Right atrium auricular region (tissue), 2 donors: ENCODE results near the gene MAT2B. TPM values are rescaled to one million over a fixed set of nuclear protein-coding genes. Genes with fewer than 3 reads are reported as not detected.

Source experiments
- DNase-seq: peaks from one replicate; pipeline ENCODE4 v3.0.0-alpha.2; 2019; ENCODE audit warnings: low spot score
- H3K27ac ChIP-seq, 2 donors: fragments of 200-600 bp; sonication (generic); 1 replicate in 1 of 2; 2 replicates in 1 of 2; pipeline ENCODE4 v1.5.1; 2016 to 2019
- H3K27me3 ChIP-seq, 2 donors: fragments of 200-600 bp; sonication (generic); one replicate each; pipeline versions ENCODE4 v1.5.1 to v1.6.0; 2017 to 2019
- H3K36me3 ChIP-seq: fragments of 200-600 bp; sonication (generic); one replicate; pipeline ENCODE4 v1.5.1; 2016
- H3K4me1 ChIP-seq, 2 donors: fragments of 200-600 bp; sonication (generic); one replicate each; pipeline versions ENCODE4 v1.5.1 to v1.6.0; 2017 to 2019
- H3K4me3 ChIP-seq, 2 donors: fragments of 200-600 bp; sonication (generic); 1 replicate in 1 of 2; 2 replicates in 1 of 2; pipeline ENCODE4 v1.5.1; 2017 to 2019; ENCODE audit warnings: mild to moderate bottlenecking in 1 of 2, moderate library complexity in 1 of 2
- H3K9me3 ChIP-seq, 2 donors: fragments of 200-600 bp; sonication (generic); one replicate each; pipeline ENCODE4 v1.5.1; 2019
- total RNA-seq, 2 donors: library from RNA; depleted of rRNA; stranded (reverse); fragments of >200 nt; gene quantifications; one replicate each; pipeline ENCODE4 v1.1.0, GENCODE V29; 2016
- TF ChIP-seq, protein P1 (sequence below), 2 donors: fragments of 200-600 bp; sonication (generic); IDR thresholded peaks; one replicate each; pipeline ENCODE4 v1.5.1; 2019; ENCODE audit warnings: antibody characterized with exemption in 2 of 2

Gene MAT2B
- total RNA-seq, 2 donors from 2014 or later: 47.6 to 84.7 TPM

DNA sequence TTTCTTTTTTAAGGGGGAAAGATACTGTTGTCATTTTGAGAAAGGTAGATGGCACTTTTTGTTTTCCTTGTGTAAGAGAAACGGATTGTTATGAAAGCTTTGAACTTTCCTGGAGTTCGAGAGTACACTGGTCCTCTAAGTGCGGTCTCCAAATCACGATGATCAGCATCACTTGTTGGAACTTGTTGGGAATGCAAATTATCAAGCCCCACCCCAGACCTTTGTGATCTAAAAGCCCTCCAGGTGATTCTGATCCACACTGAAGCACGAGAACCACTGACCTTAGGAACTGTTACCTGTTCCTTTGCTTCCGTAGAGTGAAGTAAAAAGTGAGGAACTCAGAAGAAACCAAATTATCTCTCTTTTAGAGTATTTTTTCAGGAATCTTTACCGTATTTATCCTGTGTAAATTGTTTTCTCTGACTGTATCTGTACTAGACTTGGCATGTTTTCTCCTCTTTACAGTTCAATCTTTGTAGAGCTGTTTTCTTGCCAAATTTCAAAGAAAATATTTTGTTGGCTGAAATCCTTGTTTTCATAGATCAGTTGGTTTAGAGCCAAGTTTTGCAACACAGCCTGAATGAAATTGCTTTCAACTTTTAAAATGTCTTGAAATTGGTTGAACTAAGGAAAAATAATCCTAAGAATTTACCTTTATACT is 4.0 kb downstream of the MAT2B start:
- Histone ChIP-seq H3K36me3 (peaks cover 24% of the 10 kb centered on the region), H3K4me3 (peak overlapping the region; percentile 13 to 34), H3K27me3 (no peaks in the 10 kb centered on the region), H3K4me1 (peaks cover 0 to 52% of the 10 kb centered on the region in 2 donors), H3K9me3 (no peaks in the 10 kb centered on the region), H3K27ac (peak overlapping the region; percentile 93 to 99)
- TF ChIP-seq, protein P1, sequence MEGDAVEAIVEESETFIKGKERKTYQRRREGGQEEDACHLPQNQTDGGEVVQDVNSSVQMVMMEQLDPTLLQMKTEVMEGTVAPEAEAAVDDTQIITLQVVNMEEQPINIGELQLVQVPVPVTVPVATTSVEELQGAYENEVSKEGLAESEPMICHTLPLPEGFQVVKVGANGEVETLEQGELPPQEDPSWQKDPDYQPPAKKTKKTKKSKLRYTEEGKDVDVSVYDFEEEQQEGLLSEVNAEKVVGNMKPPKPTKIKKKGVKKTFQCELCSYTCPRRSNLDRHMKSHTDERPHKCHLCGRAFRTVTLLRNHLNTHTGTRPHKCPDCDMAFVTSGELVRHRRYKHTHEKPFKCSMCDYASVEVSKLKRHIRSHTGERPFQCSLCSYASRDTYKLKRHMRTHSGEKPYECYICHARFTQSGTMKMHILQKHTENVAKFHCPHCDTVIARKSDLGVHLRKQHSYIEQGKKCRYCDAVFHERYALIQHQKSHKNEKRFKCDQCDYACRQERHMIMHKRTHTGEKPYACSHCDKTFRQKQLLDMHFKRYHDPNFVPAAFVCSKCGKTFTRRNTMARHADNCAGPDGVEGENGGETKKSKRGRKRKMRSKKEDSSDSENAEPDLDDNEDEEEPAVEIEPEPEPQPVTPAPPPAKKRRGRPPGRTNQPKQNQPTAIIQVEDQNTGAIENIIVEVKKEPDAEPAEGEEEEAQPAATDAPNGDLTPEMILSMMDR (IDR thresholded peaks at IDR 0.05): no peak
- DNase-seq: no peak

DNA sequence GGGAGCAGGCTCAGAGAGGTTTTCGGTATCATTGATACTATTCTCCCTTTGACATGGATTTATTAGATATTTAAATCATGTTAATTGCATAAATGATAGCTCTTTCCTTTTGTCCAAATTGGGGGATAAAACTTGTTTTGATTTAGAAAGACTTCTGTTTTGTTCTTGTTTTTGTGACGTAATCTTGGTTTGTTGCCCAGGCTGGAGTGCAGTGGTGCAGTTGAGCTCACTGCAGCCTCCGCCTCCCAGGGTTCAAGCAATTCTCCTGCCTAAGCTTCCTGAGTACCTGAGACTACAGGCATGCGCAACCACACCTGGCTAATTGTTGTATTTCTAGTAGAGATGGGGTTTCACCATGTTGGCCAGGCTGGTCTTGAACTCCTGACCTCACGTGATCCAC is 7.1 kb downstream of the MAT2B start:
- TF ChIP-seq, protein P1 (IDR thresholded peaks at IDR 0.05): no peak
- DNase-seq: no peak
- peaks cover 54% of the 10 kb centered on the region for H3K36me3 ChIP-seq
- H3K9me3 ChIP-seq: no peaks in the 10 kb centered on the region
- no peak overlapping the region for H3K4me3 ChIP-seq
- H3K27me3 ChIP-seq: no peaks in the 10 kb centered on the region
- H3K27ac ChIP-seq: peak overlapping the region; percentile 23 to 27
- peaks cover 0 to 40% of the 10 kb centered on the region in 2 donors for H3K4me1 ChIP-seq

DNA sequence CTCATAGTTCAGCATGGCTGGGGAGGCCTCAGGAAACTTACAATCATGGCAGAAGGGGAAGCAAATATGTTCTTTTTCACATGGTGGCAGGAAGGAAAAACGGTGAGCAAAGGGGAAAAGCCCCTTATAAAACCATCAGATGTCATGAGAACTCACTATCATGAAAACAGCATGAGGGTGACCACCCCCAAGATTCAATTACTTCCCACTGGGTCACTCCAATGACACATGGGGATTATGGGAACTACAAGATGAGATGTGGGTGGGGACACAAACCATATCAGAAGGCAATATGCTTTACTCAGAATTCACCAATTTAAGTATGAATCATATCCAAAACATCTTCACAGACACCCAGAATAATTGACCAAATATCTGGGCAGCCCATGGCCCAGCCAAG is 19.7 kb downstream of the MAT2B start:
- TF ChIP-seq, protein P1 (IDR thresholded peaks at IDR 0.05): no peak
- Histone ChIP-seq H3K4me3 (no peak overlapping the region), H3K9me3 (no peaks in the 10 kb centered on the region), H3K36me3 (no peaks in the 10 kb centered on the region), H3K4me1 (no peaks in the 10 kb centered on the region), H3K27me3 (no peaks in the 10 kb centered on the region), H3K27ac (no peak overlapping the region)
- no peak for DNase-seq

DNA sequence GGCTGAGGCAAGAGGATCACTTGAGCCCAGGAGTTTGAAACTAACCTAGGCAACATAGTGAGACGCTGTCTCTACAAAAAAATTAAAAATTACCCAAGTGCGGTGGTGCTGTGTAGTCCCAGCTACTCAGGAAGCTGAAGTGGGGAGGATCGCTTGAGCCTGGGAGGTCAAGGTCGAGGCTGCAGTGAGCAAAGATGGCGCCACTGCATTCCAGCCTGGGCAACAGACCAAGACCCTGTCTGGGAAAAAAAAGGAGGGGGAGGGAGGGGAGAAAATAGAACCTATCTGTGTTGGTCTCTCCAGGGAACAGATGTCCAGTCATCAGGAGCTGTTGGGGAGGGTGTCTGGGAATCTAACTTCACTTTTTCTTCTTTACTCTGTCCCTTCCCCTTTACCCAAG is 24.3 kb downstream of the MAT2B start:
- peak overlapping the region; percentile 50 to 70 for H3K27ac ChIP-seq
- TF ChIP-seq, protein P1 (IDR thresholded peaks at IDR 0.05): no peak
- no peaks in the 10 kb centered on the region for H3K27me3 ChIP-seq
- no peaks in the 10 kb centered on the region for H3K9me3 ChIP-seq
- DNase-seq: no peak
- no peak overlapping the region for H3K4me3 ChIP-seq
- H3K36me3 ChIP-seq: no peaks in the 10 kb centered on the region
- peaks cover 0 to 16% of the 10 kb centered on the region in 2 donors for H3K4me1 ChIP-seq

DNA sequence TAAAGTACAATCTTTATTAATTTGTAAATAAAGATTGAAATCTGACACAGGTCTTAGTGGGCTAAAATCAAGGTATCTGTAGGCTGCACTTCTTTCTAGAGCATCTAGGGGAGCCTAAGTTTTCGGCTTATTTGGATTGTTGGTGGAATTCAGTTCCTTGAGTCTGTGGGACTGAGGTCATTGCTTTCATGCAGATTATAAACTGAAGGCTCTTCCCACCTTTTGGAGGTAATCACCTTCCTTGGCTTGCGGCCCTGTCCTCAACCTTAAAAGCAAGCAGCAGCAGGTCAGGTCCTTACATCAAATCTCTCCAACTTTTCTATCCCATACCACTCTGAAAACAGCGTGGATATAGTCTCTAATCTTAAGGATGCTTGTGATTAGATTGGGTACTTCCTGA is 25.9 kb downstream of the MAT2B start:
- Histone ChIP-seq H3K4me3 (no peak overlapping the region), H3K27ac (no peak overlapping the region), H3K9me3 (no peaks in the 10 kb centered on the region), H3K27me3 (no peaks in the 10 kb centered on the region), H3K36me3 (no peaks in the 10 kb centered on the region), H3K4me1 (peaks cover 0 to 24% of the 10 kb centered on the region in 2 donors)
- DNase-seq: no peak
- TF ChIP-seq, protein P1 (IDR thresholded peaks at IDR 0.05): no peak
